ENCODE data around the gene NUP93. TPM values are rescaled to one million over a fixed set of nuclear protein-coding genes. Genes with fewer than 3 reads are reported as not detected.
"Not testable (repeated sequence)": the region's sequence is repeated elsewhere in the genome, so short reads cannot be mapped to it uniquely, and the experiment has no call there.

NUP93 gene
- total RNA-seq, 1 donor from 2014 or later = 92.9 TPM

- TF ChIP-seq, protein P1, sequence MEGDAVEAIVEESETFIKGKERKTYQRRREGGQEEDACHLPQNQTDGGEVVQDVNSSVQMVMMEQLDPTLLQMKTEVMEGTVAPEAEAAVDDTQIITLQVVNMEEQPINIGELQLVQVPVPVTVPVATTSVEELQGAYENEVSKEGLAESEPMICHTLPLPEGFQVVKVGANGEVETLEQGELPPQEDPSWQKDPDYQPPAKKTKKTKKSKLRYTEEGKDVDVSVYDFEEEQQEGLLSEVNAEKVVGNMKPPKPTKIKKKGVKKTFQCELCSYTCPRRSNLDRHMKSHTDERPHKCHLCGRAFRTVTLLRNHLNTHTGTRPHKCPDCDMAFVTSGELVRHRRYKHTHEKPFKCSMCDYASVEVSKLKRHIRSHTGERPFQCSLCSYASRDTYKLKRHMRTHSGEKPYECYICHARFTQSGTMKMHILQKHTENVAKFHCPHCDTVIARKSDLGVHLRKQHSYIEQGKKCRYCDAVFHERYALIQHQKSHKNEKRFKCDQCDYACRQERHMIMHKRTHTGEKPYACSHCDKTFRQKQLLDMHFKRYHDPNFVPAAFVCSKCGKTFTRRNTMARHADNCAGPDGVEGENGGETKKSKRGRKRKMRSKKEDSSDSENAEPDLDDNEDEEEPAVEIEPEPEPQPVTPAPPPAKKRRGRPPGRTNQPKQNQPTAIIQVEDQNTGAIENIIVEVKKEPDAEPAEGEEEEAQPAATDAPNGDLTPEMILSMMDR (IDR thresholded peaks at IDR 0.05; ENCODE audit: unreplicated experiment) = no peak
- no peak for DNase-seq (ENCODE audit: low spot score)
- Mint-ChIP-seq H3K36me3 (ENCODE audit: low read depth, unreplicated experiment) (peaks cover 7% of the 10 kb centered on the region), H3K27ac (ENCODE audit: unreplicated experiment) (no peak overlapping the region), H3K9me3 (ENCODE audit: unreplicated experiment) (peaks cover 3% of the 10 kb centered on the region), H3K27me3 (ENCODE audit: unreplicated experiment) (peaks cover 9% of the 10 kb centered on the region), H3K4me1 (ENCODE audit: unreplicated experiment) (no peaks in the 10 kb centered on the region), H3K4me3 (ENCODE audit: unreplicated experiment) (no peak overlapping the region)
Observed at GRCh38 chr16:56882077-56882800, 152.3 kb downstream of the NUP93 start.

DNA sequence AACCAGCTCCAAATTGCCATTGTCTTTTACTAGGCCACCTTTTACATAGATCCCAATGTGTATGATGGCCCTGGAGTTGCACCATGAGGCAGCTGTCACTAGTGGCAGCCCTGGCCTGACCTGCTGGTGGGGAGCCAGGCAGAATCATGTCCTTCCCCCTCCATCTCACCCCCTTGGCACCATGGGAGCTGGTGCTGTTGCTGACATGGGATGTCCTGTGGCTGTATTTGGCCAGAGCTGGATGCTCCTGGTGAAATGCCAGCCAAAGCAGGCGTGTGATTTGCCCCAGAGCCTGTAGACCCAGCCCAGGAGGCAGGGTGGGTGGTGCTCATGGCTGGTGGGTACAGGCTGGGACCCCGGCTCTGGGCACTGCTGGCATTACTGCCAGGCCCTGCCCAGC lies 153.7 kb downstream of the NUP93 start:
- Mint-ChIP-seq H3K9me3 (ENCODE audit: unreplicated experiment) (peaks cover 3% of the 10 kb centered on the region), H3K36me3 (ENCODE audit: low read depth, unreplicated experiment) (peaks cover 11% of the 10 kb centered on the region), H3K4me3 (ENCODE audit: unreplicated experiment) (no peak overlapping the region), H3K27me3 (ENCODE audit: unreplicated experiment) (peaks cover 8% of the 10 kb centered on the region), H3K27ac (ENCODE audit: unreplicated experiment) (no peak overlapping the region), H3K4me1 (ENCODE audit: unreplicated experiment) (no peaks in the 10 kb centered on the region)
- DNase-seq (ENCODE audit: low spot score) = no peak
- TF ChIP-seq, protein P1 (IDR thresholded peaks at IDR 0.05; ENCODE audit: unreplicated experiment) = no peak

GRCh38 chr16:56884026-56884582 lies 154.2 kb downstream of the NUP93 start:
- Mint-ChIP-seq H3K4me1 (ENCODE audit: unreplicated experiment) (no peaks in the 10 kb centered on the region), H3K27ac (ENCODE audit: unreplicated experiment) (no peak overlapping the region), H3K9me3 (ENCODE audit: unreplicated experiment) (peaks cover 3% of the 10 kb centered on the region), H3K36me3 (ENCODE audit: low read depth, unreplicated experiment) (peaks cover 11% of the 10 kb centered on the region), H3K27me3 (ENCODE audit: unreplicated experiment) (peaks cover 6% of the 10 kb centered on the region), H3K4me3 (ENCODE audit: unreplicated experiment) (no peak overlapping the region)
- DNase-seq (ENCODE audit: low spot score) = no peak
- TF ChIP-seq, protein P1 (IDR thresholded peaks at IDR 0.05; ENCODE audit: unreplicated experiment) = no peak

DNA sequence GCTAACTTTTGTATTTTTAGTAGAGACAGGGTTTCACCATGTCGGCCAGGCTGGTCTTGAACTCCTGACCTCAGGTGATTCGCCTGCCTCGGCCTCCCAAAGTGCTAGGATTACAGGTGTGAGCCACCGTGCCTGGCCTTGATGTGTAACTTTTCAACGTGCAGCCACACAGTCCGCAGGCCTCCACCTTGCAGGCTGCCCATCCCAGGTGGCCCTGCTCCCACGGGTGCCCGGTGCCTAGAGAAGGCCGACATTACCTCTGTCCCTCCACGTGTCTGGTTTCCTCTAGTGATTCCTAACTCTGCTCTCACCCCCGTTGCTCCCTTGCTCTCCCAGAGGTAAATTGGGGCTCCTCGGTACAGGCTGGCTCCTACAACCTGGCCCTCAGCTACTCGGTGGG lies 155.0 kb downstream of the NUP93 start:
- H3K4me3 Mint-ChIP-seq (ENCODE audit: unreplicated experiment); H3K27me3 Mint-ChIP-seq (ENCODE audit: unreplicated experiment); H3K27ac Mint-ChIP-seq (ENCODE audit: unreplicated experiment); DNase-seq (ENCODE audit: low spot score); H3K4me1 Mint-ChIP-seq (ENCODE audit: unreplicated experiment); H3K9me3 Mint-ChIP-seq (ENCODE audit: unreplicated experiment): not testable (repeated sequence)
- peaks cover 11% of the 10 kb centered on the region for H3K36me3 Mint-ChIP-seq (ENCODE audit: low read depth, unreplicated experiment)

DNA sequence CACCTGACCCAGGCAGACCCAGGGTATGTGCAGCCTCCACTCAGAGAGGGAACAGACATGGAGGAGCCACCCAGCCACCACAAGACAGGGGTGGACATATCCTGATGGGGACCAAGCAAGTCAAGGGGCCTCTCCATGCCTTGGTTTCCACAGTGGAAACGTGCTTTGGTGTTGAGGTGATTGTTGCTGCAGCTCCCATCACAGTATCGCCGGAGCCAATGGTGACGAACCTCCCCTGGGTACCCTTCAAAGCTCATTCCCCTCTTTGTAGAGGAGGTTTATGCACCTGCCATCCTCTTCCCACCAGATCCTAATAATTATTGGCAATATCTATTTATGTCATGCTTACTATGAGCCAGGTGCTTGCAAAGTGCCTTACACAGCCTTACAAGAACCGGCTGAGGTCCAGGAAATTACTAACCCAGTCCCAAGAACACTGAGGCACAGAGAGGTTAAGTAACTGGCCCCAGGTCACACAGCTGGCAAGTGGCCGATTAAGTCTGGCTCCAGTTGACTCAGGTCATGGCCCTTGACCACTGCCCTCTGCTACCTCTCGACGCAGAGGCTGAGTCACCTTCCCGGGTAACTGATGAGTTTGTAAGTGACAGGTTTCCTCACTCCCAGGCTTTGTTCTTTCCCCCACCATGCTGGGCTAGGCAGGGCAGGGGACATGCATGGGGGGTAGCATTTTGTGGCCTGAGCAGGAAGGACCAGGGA lies 155.7 kb downstream of the NUP93 start:
- Mint-ChIP-seq H3K4me1 (ENCODE audit: unreplicated experiment) (no peaks in the 10 kb centered on the region), H3K36me3 (ENCODE audit: low read depth, unreplicated experiment) (peaks cover 11% of the 10 kb centered on the region), H3K4me3 (ENCODE audit: unreplicated experiment) (no peak overlapping the region), H3K9me3 (ENCODE audit: unreplicated experiment) (peaks cover 3% of the 10 kb centered on the region), H3K27ac (ENCODE audit: unreplicated experiment) (no peak overlapping the region), H3K27me3 (ENCODE audit: unreplicated experiment) (peaks cover 6% of the 10 kb centered on the region)
- DNase-seq (ENCODE audit: low spot score) = no peak
- TF ChIP-seq, protein P1 (IDR thresholded peaks at IDR 0.05; ENCODE audit: unreplicated experiment) = no peak
